Stomach (tissue), 4 donors: Measurements from ENCODE around the gene LRCH3.

ENCODE experiments used
- CTCF ChIP-seq, 7 experiments: fragments of 450-650 bp in 4 of 7; fragments of 200-600 bp in 3 of 7; sonication (generic) in 3 of 7; IDR thresholded peaks; one replicate each; pipeline ENCODE4 v1.5.1; 2016 to 2019; ENCODE audit warnings: antibody characterized with exemption in 7 of 7, control low read depth in 2 of 7, mild to moderate bottlenecking in 1 of 7
- EP300 ChIP-seq: sonication (generic); formaldehyde crosslinking; IDR thresholded peaks from one replicate; pipeline ENCODE4 v1.6.1; 2017; ENCODE audit warnings: antibody characterized with exemption
- POLR2A ChIP-seq, 4 donors: fragments of 450-650 bp; IDR thresholded peaks; one replicate each; pipeline ENCODE4 v1.6.1; 2016; ENCODE audit warnings: antibody characterized with exemption in 4 of 4, control low read depth in 2 of 4, mild to moderate bottlenecking in 1 of 4, moderate library complexity in 1 of 4
- POLR2AphosphoS5 ChIP-seq, 3 donors: sonication (generic); formaldehyde crosslinking; IDR thresholded peaks; one replicate each; pipeline ENCODE4 v1.6.1; 2016; ENCODE audit warnings: antibody characterized with exemption in 3 of 3

- no peak for TF ChIP-seq CTCF (IDR thresholded peaks at IDR 0.05)
- TF ChIP-seq EP300, result no peak
- TF ChIP-seq POLR2AphosphoS5 (IDR thresholded peaks at IDR 0.05), result no peak
- no peak for TF ChIP-seq POLR2A (IDR thresholded peaks at IDR 0.05)
Observed at GRCh38 chr3:197814372-197814771, 23.3 kb downstream of the LRCH3 start.
